ENCODE results near the gene KRTAP5-3.

- TF ChIP-seq EZH2 (IDR thresholded peaks at IDR 0.05; ENCODE audit: insufficient read depth, poor library complexity, severe bottlenecking) (no peak), EZH2phosphoT487 (IDR thresholded peaks at IDR 0.05; ENCODE audit: insufficient read depth, low read depth) (no peak)
These were observed 39.8 kb upstream of the KRTAP5-3 start for GRCh38 chr11:1647901-1648652.
